Effector memory CD8-positive, alpha-beta T cell (primary cell): Measurements from ENCODE around the gene HEXB.
"Not testable (repeated sequence)": the region's sequence is repeated elsewhere in the genome, so short reads cannot be mapped to it uniquely, and the experiment has no call there.

ENCODE experiments used
- ATAC-seq: fragments of 150-1000 bp; cut with Tn5 transposase; replicated peaks from 2 replicates; pipeline ENCODE4 v1.10.0; 2021; ENCODE audit warnings: mild to moderate bottlenecking, moderate library complexity
- DNase-seq, 3 experiments: peaks; one replicate each; pipeline ENCODE4 v3.0.0; 2021
- H3K27ac Mint-ChIP-seq, 2 donors: one replicate each; pipeline ENCODE4 v1.8.0; 2022; ENCODE audit warnings: mild to moderate bottlenecking in 2 of 2, mixed read lengths in 2 of 2, moderate library complexity in 2 of 2
- H3K27me3 Mint-ChIP-seq, 2 donors: one replicate each; pipeline ENCODE4 v1.8.0; 2022; ENCODE audit warnings: mixed read lengths in 2 of 2
- H3K36me3 Mint-ChIP-seq: one replicate; pipeline ENCODE4 v1.8.0; 2022; ENCODE audit warnings: mild to moderate bottlenecking, moderate library complexity, mixed read lengths; ENCODE audit not compliant: insufficient read depth
- H3K4me1 Mint-ChIP-seq, 2 donors: one replicate each; pipeline ENCODE4 v1.8.0; 2022; ENCODE audit warnings: low read depth in 2 of 2, mixed read lengths in 2 of 2
- H3K4me3 Mint-ChIP-seq, 2 donors: one replicate each; pipeline ENCODE4 v1.8.0; 2022; ENCODE audit warnings: mild to moderate bottlenecking in 2 of 2, mixed read lengths in 2 of 2, moderate library complexity in 2 of 2
- H3K9me3 Mint-ChIP-seq, 2 donors: one replicate each; pipeline ENCODE4 v1.8.0; 2022; ENCODE audit warnings: mixed read lengths in 2 of 2

Gene HEXB

GRCh38 chr5:74722271-74722670, 37.2 kb downstream of the HEXB start:
- Mint-ChIP-seq H3K36me3 (peaks cover 46% of the 10 kb centered on the region), H3K27me3 (no peaks in the 10 kb centered on the region), H3K27ac (no peak overlapping the region), H3K4me1 (no peaks in the 10 kb centered on the region), H3K9me3 (no peaks in the 10 kb centered on the region), H3K4me3 (no peak overlapping the region)
- DNase-seq (no peak), ATAC-seq (no peak)

GRCh38 chr5:74725331-74725730, 40.3 kb downstream of the HEXB start:
- Mint-ChIP-seq H3K9me3 (no peaks in the 10 kb centered on the region), H3K27ac (no peak overlapping the region), H3K36me3 (peaks cover 50% of the 10 kb centered on the region), H3K4me1 (no peaks in the 10 kb centered on the region), H3K4me3 (no peak overlapping the region), H3K27me3 (no peaks in the 10 kb centered on the region)
- DNase-seq (no peak), ATAC-seq (no peak)

- H3K27ac Mint-ChIP-seq: no peak overlapping the region
These were observed 51.7 kb downstream of the HEXB start for GRCh38 chr5:74736759-74737158.

GRCh38 chr5:74738406-74738805, 53.4 kb downstream of the HEXB start:
- peaks cover 59% of the 10 kb centered on the region for H3K36me3 Mint-ChIP-seq

More at GRCh38 chr5:74736759-74737158, 51.7 kb downstream of the HEXB start:
- Mint-ChIP-seq H3K36me3 (peaks cover 48% of the 10 kb centered on the region), H3K27me3 (no peaks in the 10 kb centered on the region), H3K9me3 (no peaks in the 10 kb centered on the region), H3K4me3 (no peak overlapping the region), H3K4me1 (no peaks in the 10 kb centered on the region)
- ATAC-seq: no peak
- no peak for DNase-seq

GRCh38 chr5:74748742-74749141, 63.7 kb downstream of the HEXB start:
- H3K9me3 Mint-ChIP-seq, H3K27me3 Mint-ChIP-seq, DNase-seq, H3K4me1 Mint-ChIP-seq, ATAC-seq, H3K4me3 Mint-ChIP-seq, H3K27ac Mint-ChIP-seq: not testable (repeated sequence)
- peaks cover 61% of the 10 kb centered on the region for H3K36me3 Mint-ChIP-seq

More at GRCh38 chr5:74738406-74738805, 53.4 kb downstream of the HEXB start:
- no peak overlapping the region for H3K27ac Mint-ChIP-seq
- ATAC-seq: no peak
- no peaks in the 10 kb centered on the region for H3K9me3 Mint-ChIP-seq
- no peak overlapping the region for H3K4me3 Mint-ChIP-seq
- no peaks in the 10 kb centered on the region for H3K27me3 Mint-ChIP-seq
- no peak for DNase-seq
- H3K4me1 Mint-ChIP-seq: no peaks in the 10 kb centered on the region

GRCh38 chr5:74761241-74761640, 76.2 kb downstream of the HEXB start:
- DNase-seq (no peak), ATAC-seq (no peak)
- H3K36me3 Mint-ChIP-seq: peaks cover 24% of the 10 kb centered on the region
- no peak overlapping the region for H3K4me3 Mint-ChIP-seq
- H3K4me1 Mint-ChIP-seq: peaks cover 14 to 30% of the 10 kb centered on the region in 2 donors
- H3K27ac Mint-ChIP-seq: peak overlapping the region in 1 of 2 donors; percentile 35
- H3K27me3 Mint-ChIP-seq: no peaks in the 10 kb centered on the region
- no peaks in the 10 kb centered on the region for H3K9me3 Mint-ChIP-seq

- DNase-seq: no peak
- Mint-ChIP-seq H3K36me3 (peaks cover 23% of the 10 kb centered on the region), H3K27ac (no peak overlapping the region), H3K4me1 (peaks cover 23 to 36% of the 10 kb centered on the region in 2 donors), H3K9me3 (no peaks in the 10 kb centered on the region), H3K27me3 (no peaks in the 10 kb centered on the region), H3K4me3 (no peak overlapping the region)
- no peak for ATAC-seq
These were observed 77.6 kb downstream of the HEXB start for GRCh38 chr5:74762599-74762998.

- Mint-ChIP-seq H3K36me3 (peaks cover 23% of the 10 kb centered on the region), H3K27me3 (no peaks in the 10 kb centered on the region)
- DNase-seq: no peak
These were observed 78.5 kb downstream of the HEXB start for GRCh38 chr5:74763504-74763903.

GRCh38 chr5:74765201-74765600, 80.2 kb downstream of the HEXB start:
- Mint-ChIP-seq H3K4me1 (peaks cover 22 to 44% of the 10 kb centered on the region in 2 donors), H3K9me3 (no peaks in the 10 kb centered on the region), H3K27me3 (no peaks in the 10 kb centered on the region), H3K4me3 (peak overlapping the region; percentile 98 to 100), H3K36me3 (peaks cover 33% of the 10 kb centered on the region), H3K27ac (peak overlapping the region in 1 of 2 donors; percentile 16)
- no peak for DNase-seq
- no peak for ATAC-seq

More at GRCh38 chr5:74763504-74763903, 78.5 kb downstream of the HEXB start:
- Mint-ChIP-seq H3K9me3 (no peaks in the 10 kb centered on the region), H3K27ac (no peak overlapping the region), H3K4me3 (no peak overlapping the region), H3K4me1 (peaks cover 23 to 43% of the 10 kb centered on the region in 2 donors)
- no peak for ATAC-seq

GRCh38 chr5:74765929-74766328, 80.9 kb downstream of the HEXB start:
- Mint-ChIP-seq H3K36me3 (peaks cover 34% of the 10 kb centered on the region), H3K9me3 (no peaks in the 10 kb centered on the region), H3K27me3 (no peaks in the 10 kb centered on the region), H3K4me1 (peaks cover 20 to 38% of the 10 kb centered on the region in 2 donors), H3K27ac (peak overlapping the region; percentile 97 to 98), H3K4me3 (peak overlapping the region; percentile 98 to 100)
- no peak for ATAC-seq
- no peak for DNase-seq

GRCh38 chr5:74766418-74766848, 81.4 kb downstream of the HEXB start:
- Mint-ChIP-seq H3K4me1 (peaks cover 17 to 35% of the 10 kb centered on the region in 2 donors), H3K9me3 (no peaks in the 10 kb centered on the region), H3K4me3 (peak overlapping the region; percentile 98 to 100), H3K27ac (peak overlapping the region; percentile 97 to 98), H3K36me3 (peaks cover 34% of the 10 kb centered on the region), H3K27me3 (no peaks in the 10 kb centered on the region)
- peak; percentile 40 for ATAC-seq
- DNase-seq: peak in 2 of 3 experiments; percentile 13 to 25

- peak; percentile 92 to 95 (median 92) for DNase-seq
- Mint-ChIP-seq H3K36me3 (peaks cover 39% of the 10 kb centered on the region), H3K4me3 (peak within 1 kb of the TSS; percentile 98 to 100), H3K27me3 (no peaks in the 10 kb centered on the region), H3K4me1 (peaks cover 17 to 32% of the 10 kb centered on the region in 2 donors), H3K9me3 (no peaks in the 10 kb centered on the region), H3K27ac (peak within 1 kb of the TSS; percentile 97 to 98)
- peak; percentile 92 for ATAC-seq
These were observed 82.0 kb downstream of the HEXB start, which contains the start of the genes GFM2 and NSA2 for GRCh38 chr5:74766849-74767578. GFM2 (minus strand) TSS chr5:74767117; CDS start chr5:74763742, 3,375 bp downstream. NSA2 (plus strand) TSS chr5:74767249; CDS start chr5:74767361, 112 bp downstream.

- H3K4me1 Mint-ChIP-seq: peaks cover 17 to 32% of the 10 kb centered on the region in 2 donors
- peaks cover 44% of the 10 kb centered on the region for H3K36me3 Mint-ChIP-seq
- H3K9me3 Mint-ChIP-seq: no peaks in the 10 kb centered on the region
- peak; percentile 14 for ATAC-seq
- no peaks in the 10 kb centered on the region for H3K27me3 Mint-ChIP-seq
- peak in 1 of 3 experiments; percentile 8 for DNase-seq
- H3K27ac Mint-ChIP-seq: peak overlapping the region; percentile 97 to 98
- peak overlapping the region; percentile 98 to 100 for H3K4me3 Mint-ChIP-seq
These were observed 82.5 kb downstream of the HEXB start for GRCh38 chr5:74767579-74767913.
